D721Med (cell line): ENCODE data around the gene UBR4.

Source experiments
- DNase-seq: peaks from one replicate; pipeline ENCODE4 v3.0.0; 2011; ENCODE audit warnings: low spot score; ENCODE audit not compliant: insufficient read length
- FAIRE-seq: peaks from 2 replicates; lab custom pipeline; 2011; peaks lifted over from hg19 to GRCh38; lab: Jason Lieb, UNC
- CTCF ChIP-seq: IDR thresholded peaks from 2 replicates; pipeline ENCODE4 v1.5.1; 2012; ENCODE audit warnings: mild to moderate bottlenecking, control low read depth; ENCODE audit not compliant: insufficient read depth; ENCODE audit errors: missing control alignments

The UBR4 gene

GRCh38 chr1:19045898-19046880 is 163.9 kb downstream of the UBR4 start:
- no peak for TF ChIP-seq CTCF
- FAIRE-seq (no peak), DNase-seq (no peak)

- DNase-seq (no peak), FAIRE-seq (no peak)
- no peak for TF ChIP-seq CTCF
These were observed 164.9 kb downstream of the UBR4 start for GRCh38 chr1:19044975-19045831.

GRCh38 chr1:19044471-19044870 is 165.6 kb downstream of the UBR4 start:
- FAIRE-seq: no peak
- TF ChIP-seq CTCF: no peak

GRCh38 chr1:19043579-19044443 is 166.3 kb downstream of the UBR4 start:
- FAIRE-seq: no peak
- no peak for TF ChIP-seq CTCF
- DNase-seq: no peak

More at GRCh38 chr1:19044471-19044870, 165.6 kb downstream of the UBR4 start:
- no peak for DNase-seq

GRCh38 chr1:19042675-19043578 is 167.1 kb downstream of the UBR4 start:
- FAIRE-seq (no peak), DNase-seq (no peak)
- TF ChIP-seq CTCF: no peak
